Mucosa of rectum (tissue), 2 donors: ENCODE results near the gene CDY1.
"Not testable (repeated sequence)": the region's sequence is repeated elsewhere in the genome, so short reads cannot be mapped to it uniquely, and the experiment has no call there.

Experiments used
- H3K27ac ChIP-seq, 2 donors: one replicate each; pipeline ENCODE4 v1.7.0; 2013; ENCODE audit warnings: inconsistent platforms in 2 of 2, low read depth in 2 of 2, low read length in 2 of 2
- H3K27me3 ChIP-seq, 2 donors: one replicate each; pipeline ENCODE4 v1.7.0; 2013; ENCODE audit warnings: low read length in 2 of 2; ENCODE audit not compliant: control insufficient read depth in 2 of 2, insufficient read depth in 2 of 2
- H3K36me3 ChIP-seq, 2 donors: one replicate each; pipeline ENCODE4 v1.7.0; 2013; ENCODE audit warnings: low read length in 2 of 2; ENCODE audit not compliant: control insufficient read depth in 2 of 2, insufficient read depth in 2 of 2
- H3K4me1 ChIP-seq, 2 donors: one replicate each; pipeline ENCODE4 v1.7.0; 2013; ENCODE audit warnings: low read length in 2 of 2, mild to moderate bottlenecking in 1 of 2; ENCODE audit not compliant: control insufficient read depth in 2 of 2, insufficient read depth in 2 of 2
- H3K4me3 ChIP-seq, 2 donors: one replicate each; pipeline ENCODE4 v1.7.0; 2013; ENCODE audit warnings: low read length in 2 of 2
- H3K9ac ChIP-seq, 2 donors: one replicate each; pipeline ENCODE4 v1.7.0; 2013; ENCODE audit warnings: low read length in 2 of 2, low read depth in 1 of 2, mild to moderate bottlenecking in 1 of 2
- H3K9me3 ChIP-seq, 2 donors: one replicate each; pipeline ENCODE4 v1.7.0; 2013; ENCODE audit warnings: low read length in 2 of 2; ENCODE audit not compliant: control insufficient read depth in 2 of 2
- donor health status: healthy.
- donor health status: Normal muscosa, but diverticular disease.

CDY1 gene, protein sequence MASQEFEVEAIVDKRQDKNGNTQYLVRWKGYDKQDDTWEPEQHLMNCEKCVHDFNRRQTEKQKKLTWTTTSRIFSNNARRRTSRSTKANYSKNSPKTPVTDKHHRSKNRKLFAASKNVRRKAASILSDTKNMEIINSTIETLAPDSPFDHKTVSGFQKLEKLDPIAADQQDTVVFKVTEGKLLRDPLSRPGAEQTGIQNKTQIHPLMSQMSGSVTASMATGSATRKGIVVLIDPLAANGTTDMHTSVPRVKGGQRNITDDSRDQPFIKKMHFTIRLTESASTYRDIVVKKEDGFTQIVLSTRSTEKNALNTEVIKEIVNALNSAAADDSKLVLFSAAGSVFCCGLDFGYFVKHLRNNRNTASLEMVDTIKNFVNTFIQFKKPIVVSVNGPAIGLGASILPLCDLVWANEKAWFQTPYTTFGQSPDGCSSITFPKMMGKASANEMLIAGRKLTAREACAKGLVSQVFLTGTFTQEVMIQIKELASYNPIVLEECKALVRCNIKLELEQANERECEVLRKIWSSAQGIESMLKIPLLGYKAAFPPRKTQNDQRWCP

DNA sequence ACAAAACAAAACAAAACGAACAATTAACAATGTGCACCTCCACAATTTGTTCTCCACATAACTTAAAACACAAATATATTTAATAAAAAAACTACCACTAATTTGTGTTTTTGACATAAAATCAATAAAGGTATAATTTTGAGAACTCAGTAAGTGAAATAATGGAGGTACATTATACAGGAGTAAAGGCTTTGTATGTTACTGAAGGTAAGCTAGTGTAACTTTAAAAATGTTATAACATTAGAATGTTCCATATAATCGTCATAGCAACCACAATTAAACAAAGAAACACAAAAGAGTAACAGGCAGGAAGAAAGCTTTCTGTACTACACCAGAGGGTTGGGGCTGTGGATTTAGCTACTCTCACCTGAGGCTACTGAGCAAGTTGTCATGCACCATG, at the start of gene CDY1:
Gene CDY1 (plus strand): TSS at position 301 of the 400 bp plus-strand sequence. CDS start 326 bp downstream, outside the sequence.
- H3K4me1 ChIP-seq, H3K4me3 ChIP-seq, H3K36me3 ChIP-seq, H3K9ac ChIP-seq, H3K27ac ChIP-seq, H3K27me3 ChIP-seq, H3K9me3 ChIP-seq: not testable (repeated sequence)

DNA sequence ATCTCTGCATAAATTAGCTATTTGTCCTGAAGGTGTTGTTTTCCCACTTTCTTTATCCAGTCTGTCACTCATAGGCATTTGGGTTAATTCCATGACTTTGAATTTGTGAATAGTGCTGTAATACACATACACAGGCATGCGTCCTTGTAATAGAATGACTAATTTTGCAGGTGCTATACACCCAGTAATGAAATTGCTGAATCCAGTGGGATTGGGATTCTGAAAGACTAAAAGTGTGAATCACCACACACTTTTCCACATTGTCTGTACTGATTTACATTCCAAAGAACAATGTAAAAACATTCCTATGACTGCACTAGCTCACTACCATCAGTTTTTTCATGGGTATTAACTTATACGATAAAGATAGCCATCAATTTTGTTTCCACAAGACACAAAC, 28.6 kb upstream of the CDY1 start:
- H3K9ac ChIP-seq, H3K9me3 ChIP-seq, H3K4me3 ChIP-seq, H3K36me3 ChIP-seq, H3K27ac ChIP-seq, H3K27me3 ChIP-seq, H3K4me1 ChIP-seq: not testable (repeated sequence)

DNA sequence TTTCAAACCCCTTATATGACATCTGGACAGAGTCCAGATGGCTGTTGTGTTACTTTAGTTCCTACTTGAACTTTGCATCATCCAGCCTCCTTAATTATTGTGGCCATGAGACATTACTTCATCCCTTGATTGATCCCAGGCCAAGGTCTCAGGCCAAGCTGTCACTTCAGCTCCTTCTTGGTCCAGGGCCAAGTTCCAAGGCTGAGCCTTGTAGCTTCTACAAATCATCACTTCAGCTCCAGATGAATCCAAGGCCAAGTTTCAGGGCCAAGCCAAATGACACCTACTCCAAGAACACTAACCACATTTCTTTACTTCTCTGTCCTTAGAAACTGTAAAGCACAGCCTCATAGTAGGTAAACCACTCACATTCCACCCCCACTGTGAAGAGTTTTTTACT, 1.7 kb upstream of the CDY1 start:
- not testable (repeated sequence) for H3K27me3 ChIP-seq, H3K36me3 ChIP-seq, H3K27ac ChIP-seq, H3K9me3 ChIP-seq, H3K4me3 ChIP-seq, H3K9ac ChIP-seq, H3K4me1 ChIP-seq

DNA sequence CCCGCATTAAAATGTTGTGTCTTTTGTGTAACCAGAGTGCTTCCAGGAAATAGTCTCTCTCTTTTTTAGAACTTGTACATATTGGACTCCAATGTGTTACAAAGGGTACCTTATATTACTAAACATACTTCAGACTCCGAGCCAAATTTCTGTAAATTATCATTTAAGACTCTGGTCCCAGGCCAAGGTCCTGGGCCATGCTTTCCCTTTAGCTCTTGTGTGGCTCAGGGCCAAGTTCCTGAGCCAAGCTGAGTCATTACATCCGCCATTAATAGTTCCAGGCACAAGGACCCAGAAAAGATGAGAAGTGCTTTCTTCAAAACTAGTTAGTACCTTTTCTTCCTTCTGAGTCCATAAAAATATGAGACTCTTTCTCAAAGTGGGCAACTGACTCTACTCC, 4.6 kb downstream of the CDY1 start:
- not testable (repeated sequence) for H3K27me3 ChIP-seq, H3K9me3 ChIP-seq, H3K27ac ChIP-seq, H3K4me1 ChIP-seq, H3K36me3 ChIP-seq, H3K9ac ChIP-seq, H3K4me3 ChIP-seq

DNA sequence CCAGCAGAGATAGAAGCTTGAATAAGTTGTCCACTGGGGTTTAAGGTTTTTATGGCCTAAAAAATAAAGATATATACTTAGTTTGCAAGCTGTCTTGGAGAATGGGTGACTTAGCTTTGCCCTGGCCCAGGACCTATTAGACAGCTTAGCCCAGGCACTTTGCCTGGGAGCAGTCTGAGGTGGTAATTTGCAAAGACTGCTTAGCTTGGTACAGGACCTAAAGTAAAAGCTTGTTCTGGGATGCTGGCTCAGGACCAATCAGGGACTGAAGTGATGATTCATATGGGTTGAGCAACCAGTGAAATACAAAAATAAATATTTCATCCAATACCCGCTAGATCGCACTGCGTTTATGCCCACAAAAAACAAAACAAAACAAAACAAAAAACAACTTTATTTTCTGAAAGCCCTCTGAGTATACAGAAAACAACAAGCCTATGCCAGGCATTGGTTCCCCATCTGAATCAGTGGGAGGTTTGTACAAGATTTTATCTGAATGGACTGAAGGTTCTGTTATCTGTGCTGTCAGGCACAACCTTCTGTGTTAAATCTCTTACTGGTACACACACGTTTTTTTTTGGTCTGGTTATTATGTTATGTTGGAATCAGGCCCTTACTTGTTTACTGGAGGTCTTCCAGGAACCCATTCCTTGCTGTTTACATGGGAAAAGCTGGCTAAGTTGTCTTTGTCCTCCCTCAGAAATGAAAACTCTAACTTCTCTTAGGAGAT, 8.6 kb downstream of the CDY1 start:
- not testable (repeated sequence) for H3K4me3 ChIP-seq, H3K27me3 ChIP-seq, H3K9ac ChIP-seq, H3K9me3 ChIP-seq, H3K27ac ChIP-seq, H3K4me1 ChIP-seq, H3K36me3 ChIP-seq

DNA sequence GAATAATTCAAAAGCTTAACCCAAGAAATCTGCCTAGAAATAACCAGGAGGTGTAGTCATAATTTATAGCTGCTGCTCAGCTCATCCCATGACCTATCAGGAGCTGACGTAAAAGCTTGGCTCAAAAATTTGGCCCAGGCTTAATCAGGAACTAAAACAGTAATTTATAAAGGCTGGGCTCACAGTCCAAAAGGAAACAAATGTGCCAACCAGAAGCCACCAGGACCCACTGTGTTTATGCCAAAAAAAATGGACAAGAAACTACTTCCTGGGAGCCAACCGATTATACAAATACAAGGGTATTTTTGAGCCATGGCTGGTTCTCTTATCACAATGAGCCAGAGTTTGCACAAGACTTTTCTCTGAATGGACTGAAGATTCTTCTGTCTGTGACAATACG, 17.9 kb downstream of the CDY1 start:
- not testable (repeated sequence) for H3K9ac ChIP-seq, H3K4me3 ChIP-seq, H3K27me3 ChIP-seq, H3K4me1 ChIP-seq, H3K9me3 ChIP-seq, H3K36me3 ChIP-seq, H3K27ac ChIP-seq

DNA sequence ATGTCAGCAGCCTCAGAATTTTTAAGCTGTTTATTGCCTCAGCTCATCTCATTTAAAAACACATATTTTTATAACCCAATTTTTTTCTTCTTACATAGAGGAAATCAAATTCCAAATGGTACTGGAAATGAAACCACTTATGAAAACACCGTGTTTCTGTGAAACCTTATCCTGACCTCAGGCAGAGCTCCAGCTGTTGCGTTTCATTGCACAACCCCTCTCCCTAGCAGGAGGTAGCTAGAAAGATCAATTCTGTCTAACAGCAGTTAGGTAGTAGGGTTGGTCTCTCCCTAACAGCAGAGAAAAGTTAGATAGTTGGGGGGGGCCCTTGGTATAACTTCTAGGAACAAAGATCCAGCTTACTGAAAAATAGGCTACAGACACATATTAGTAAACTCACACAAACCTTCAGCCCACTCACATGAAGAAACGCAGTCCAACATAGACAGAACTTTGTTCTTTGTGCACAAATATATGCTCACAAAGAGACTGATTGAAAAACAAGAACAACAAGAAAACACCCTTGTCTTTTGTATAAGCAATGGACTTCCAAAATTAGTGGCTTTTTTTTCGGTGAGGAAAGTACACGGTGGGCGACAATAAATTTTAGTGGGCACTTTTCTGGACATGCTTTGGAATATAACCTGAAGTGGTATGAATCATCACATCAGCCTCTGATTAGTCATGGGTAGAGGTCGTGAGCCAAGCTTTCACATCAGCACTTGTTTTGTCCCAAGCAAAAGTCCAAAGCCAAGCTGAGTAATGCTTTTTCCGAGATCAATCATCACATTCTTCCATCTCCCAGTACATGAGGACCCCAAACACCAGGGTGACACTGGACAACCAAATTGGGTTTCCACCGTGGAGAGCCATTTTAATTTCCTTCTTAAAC, 21.4 kb downstream of the CDY1 start:
- H3K4me3 ChIP-seq, H3K9me3 ChIP-seq, H3K27me3 ChIP-seq, H3K36me3 ChIP-seq, H3K9ac ChIP-seq, H3K4me1 ChIP-seq, H3K27ac ChIP-seq: not testable (repeated sequence)
